Ovary (tissue), 9 donors: ENCODE measurements around the gene NFIC. TPM values are rescaled to one million over a fixed set of nuclear protein-coding genes. Genes with fewer than 3 reads are reported as not detected.

ENCODE experiments used
- DNase-seq, 5 donors: peaks; one replicate each; pipeline ENCODE4 v3.0.0-alpha.2; 2019 to 2020
- H3K27ac ChIP-seq, 2 donors: fragments of 200-600 bp; one replicate each; pipeline versions ENCODE4 v1.5.1 to v1.8.0; 2019 to 2022
- H3K27me3 ChIP-seq: fragments of 200-600 bp; one replicate; pipeline ENCODE4 v1.8.0; 2022
- H3K36me3 ChIP-seq: fragments of 200-600 bp; sonication (generic); one replicate; pipeline ENCODE4 v1.5.1; 2019
- H3K4me1 ChIP-seq: one replicate; pipeline ENCODE4 v1.8.1; 2013; ENCODE audit warnings: mild to moderate bottlenecking, moderate library complexity; ENCODE audit not compliant: insufficient read depth
- H3K4me3 ChIP-seq: fragments of 200-600 bp; sonication (generic); one replicate; pipeline ENCODE4 v1.5.1; 2017
- H3K9me3 ChIP-seq, 2 donors: fragments of 200-600 bp in 1 of 2; sonication (generic) in 1 of 2; one replicate each; pipeline versions ENCODE4 v1.5.1 to v1.8.1; 2013 to 2019; ENCODE audit warnings: mild to moderate bottlenecking in 1 of 2, moderate library complexity in 1 of 2
- CTCF ChIP-seq, 3 donors: fragments of 450-650 bp in 2 of 3; fragments of 200-600 bp in 1 of 3; IDR thresholded peaks; one replicate each; pipeline versions ENCODE4 v1.5.1 to v1.8.0; 2016 to 2022; ENCODE audit warnings: antibody characterized with exemption in 3 of 3, mild to moderate bottlenecking in 1 of 3
- EP300 ChIP-seq: sonication (generic); formaldehyde crosslinking; IDR thresholded peaks from one replicate; pipeline ENCODE4 v1.6.1; 2017; ENCODE audit warnings: antibody characterized with exemption
- POLR2A ChIP-seq: fragments of 450-650 bp; IDR thresholded peaks from one replicate; pipeline ENCODE4 v1.6.1; 2017; ENCODE audit warnings: antibody characterized with exemption, mild to moderate bottlenecking, moderate library complexity
- WGBS, 3 donors: extraction: QIAGEN DNeasy Blood & Tissue Kit in 1 of 3; methylation state at CpG; one replicate each; pipeline versions ENCODE4 v1.1.5 to v1.1.7; 2013 to 2017; 5-methylcytosine and 5-hydroxymethylcytosine counted together
- intact Hi-C, 4 donors: fragments of 100-400 bp; cut with DNase I; formaldehyde crosslinking; loops; one replicate each; pipeline versions ENCODE4 v1.11.0 to v1.15.1; 2022 to 2023
- polyA plus RNA-seq, 2 donors: library from polyadenylated mRNA; stranded (reverse); fragments of 200-250 nt in 1 of 2; fragments of 350-450 nt in 1 of 2; fragmentation: Illumina TruSeq in 1 of 2; extraction: RNeasy Lipid Tissue Mini Kit (QIAGEN cat#74804) in 1 of 2; gene quantifications; one replicate each; pipeline ENCODE4 v1.2.3, GENCODE V29; 2013 to 2014
- total RNA-seq, 7 donors: library from RNA; depleted of rRNA in 2 of 7; stranded (reverse); fragments of >200 nt in 2 of 7; fragmentation: NEBNext Ultra II Directional in 3 of 7; extraction: Animal tissue kit (Norgen Biotek cat#: 25700) in 3 of 7; gene quantifications; one replicate each; pipeline versions ENCODE4 v1.1.0 to v1.2.4, GENCODE V29; 2016 to 2023
- donor health status: DM: no; HTN: no; CAD: no; lungs with moderate emphysema.
- donor health status: DM: no; HTN: no; CAD: no.
- donor health status: Bipolar disorder and iron deficiency.
- donor health status: DM: yes; HTN: yes; CAD: no.
- donor health status: DM: no; HTN: no; CAD: no.
- donor health status: DM: yes; HTN: yes; CAD: no.

Gene NFIC
- total and polyA plus RNA-seq, 9 donors: 31.9 to 345 (median 250) TPM

GRCh38 chr19:3462991-3463713 is 96.8 kb downstream of the NFIC start:
- no peaks in the 10 kb centered on the region for H3K36me3 ChIP-seq
- intact Hi-C loops: no loop called here
- H3K9me3 ChIP-seq: no peaks in the 10 kb centered on the region
- peaks cover 29% of the 10 kb centered on the region for H3K4me1 ChIP-seq
- 73 to 78% (median 78%) methylated on average over 50 to 58 of the region's 58 CpGs for WGBS, 3 donors
- TF ChIP-seq POLR2A: no peak
- no peak for TF ChIP-seq EP300
- no peak for TF ChIP-seq CTCF (IDR thresholded peaks at IDR 0.05)
- H3K27ac ChIP-seq: peak overlapping the region; percentile 17 to 45
- no peaks in the 10 kb centered on the region for H3K27me3 ChIP-seq
- DNase-seq: peak in 1 of 5 donors; percentile 48
- no peak overlapping the region for H3K4me3 ChIP-seq

GRCh38 chr19:3463714-3464586 is 97.6 kb downstream of the NFIC start:
- TF ChIP-seq POLR2A (no peak), CTCF (IDR thresholded peaks at IDR 0.05) (no peak), EP300 (no peak)
- Histone ChIP-seq H3K27ac (peak overlapping the region in 1 of 2 donors; percentile 45), H3K9me3 (no peaks in the 10 kb centered on the region), H3K36me3 (no peaks in the 10 kb centered on the region), H3K4me1 (peaks cover 23% of the 10 kb centered on the region), H3K27me3 (no peaks in the 10 kb centered on the region), H3K4me3 (no peak overlapping the region)
- peak in 1 of 5 donors; percentile 41 for DNase-seq
- intact Hi-C loops: no loop called here
- WGBS, 3 donors: 76 to 80% (median 77%) methylated on average over 45 to 57 of the region's 57 CpGs

GRCh38 chr19:3464587-3465235 is 98.3 kb downstream of the NFIC start:
- no peak for TF ChIP-seq POLR2A
- no peak for TF ChIP-seq CTCF (IDR thresholded peaks at IDR 0.05)
- no peak for TF ChIP-seq EP300
- intact Hi-C loops: loop anchor here in 1 of 4 donors (5.0 kb wide), 1 partner anchor 32 kb away; no protein-coding TSS in a partner anchor
- Histone ChIP-seq H3K36me3 (no peaks in the 10 kb centered on the region), H3K27me3 (no peaks in the 10 kb centered on the region), H3K9me3 (no peaks in the 10 kb centered on the region), H3K4me3 (no peak overlapping the region), H3K27ac (peak overlapping the region in 1 of 2 donors; percentile 33), H3K4me1 (peaks cover 18% of the 10 kb centered on the region)
- 68 to 78% (median 74%) methylated on average over 18 to 31 of the region's 31 CpGs for WGBS, 3 donors
- DNase-seq: peak in 1 of 5 donors; percentile 41

- no peak overlapping the region for H3K4me3 ChIP-seq
- H3K4me1 ChIP-seq: peaks cover 11% of the 10 kb centered on the region
- no peaks in the 10 kb centered on the region for H3K9me3 ChIP-seq
- intact Hi-C loops: loop anchor here in 1 of 4 donors (5.0 kb wide), 1 partner anchor 33 kb away; no protein-coding TSS in a partner anchor
- TF ChIP-seq EP300 (no peak), CTCF (IDR thresholded peaks at IDR 0.05) (peak in 1 of 3 donors; percentile 7), POLR2A (no peak)
- H3K27me3 ChIP-seq: no peaks in the 10 kb centered on the region
- H3K36me3 ChIP-seq: no peaks in the 10 kb centered on the region
- H3K27ac ChIP-seq: peak overlapping the region; percentile 41 to 49
- peak in 1 of 5 donors; percentile 27 for DNase-seq
- WGBS, 3 donors: 65 to 80% (median 78%) methylated on average over 7 of the region's 7 CpGs
Measured at GRCh38 chr19:3465552-3465951, 99.2 kb downstream of the NFIC start.
